SU-DHL-6 (cell line): Measurements from ENCODE around the gene SH3TC2.

Experiments
- EZH2phosphoT487 ChIP-seq: fragments of 200-600 bp; sonication (generic), shearing (Covaris generic); conservative IDR thresholded peaks from 2 replicates; pipeline ENCODE4 v1.6.1; 2018; ENCODE audit warnings: mild to moderate bottlenecking, antibody characterized with exemption, low read length, moderate library complexity, mixed read lengths
- TF ChIP-seq, protein P1 (sequence below): fragments of 200-600 bp; sonication (generic); IDR thresholded peaks from one replicate; pipeline ENCODE4 v1.5.1; 2017; ENCODE audit warnings: antibody characterized with exemption, mild to moderate bottlenecking, low read length, moderate library complexity; ENCODE audit not compliant: insufficient read depth, poor library complexity, severe bottlenecking

- TF ChIP-seq, protein P1, sequence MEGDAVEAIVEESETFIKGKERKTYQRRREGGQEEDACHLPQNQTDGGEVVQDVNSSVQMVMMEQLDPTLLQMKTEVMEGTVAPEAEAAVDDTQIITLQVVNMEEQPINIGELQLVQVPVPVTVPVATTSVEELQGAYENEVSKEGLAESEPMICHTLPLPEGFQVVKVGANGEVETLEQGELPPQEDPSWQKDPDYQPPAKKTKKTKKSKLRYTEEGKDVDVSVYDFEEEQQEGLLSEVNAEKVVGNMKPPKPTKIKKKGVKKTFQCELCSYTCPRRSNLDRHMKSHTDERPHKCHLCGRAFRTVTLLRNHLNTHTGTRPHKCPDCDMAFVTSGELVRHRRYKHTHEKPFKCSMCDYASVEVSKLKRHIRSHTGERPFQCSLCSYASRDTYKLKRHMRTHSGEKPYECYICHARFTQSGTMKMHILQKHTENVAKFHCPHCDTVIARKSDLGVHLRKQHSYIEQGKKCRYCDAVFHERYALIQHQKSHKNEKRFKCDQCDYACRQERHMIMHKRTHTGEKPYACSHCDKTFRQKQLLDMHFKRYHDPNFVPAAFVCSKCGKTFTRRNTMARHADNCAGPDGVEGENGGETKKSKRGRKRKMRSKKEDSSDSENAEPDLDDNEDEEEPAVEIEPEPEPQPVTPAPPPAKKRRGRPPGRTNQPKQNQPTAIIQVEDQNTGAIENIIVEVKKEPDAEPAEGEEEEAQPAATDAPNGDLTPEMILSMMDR: peak; percentile 47
- TF ChIP-seq EZH2phosphoT487: no peak
Measured at GRCh38 chr5:149035372-149035790, 27.5 kb downstream of the SH3TC2 start.
